HepG2 (cell line): ENCODE measurements around the gene CHPF. TPM values are rescaled to one million over a fixed set of nuclear protein-coding genes. Genes with fewer than 3 reads are reported as not detected.

Experiments used
- CEBPB ChIP-seq: IDR thresholded peaks from 2 replicates; pipeline ENCODE4 v1.6.1; 2011; ENCODE audit warnings: low read depth, low read length, improper control_type of control experiment, borderline replicate concordance
- HMG20A ChIP-seq: IDR thresholded peaks from 2 replicates; pipeline ENCODE4 v1.6.1; 2016; ENCODE audit warnings: borderline replicate concordance
- KDM3A ChIP-seq: IDR thresholded peaks from 2 replicates; pipeline ENCODE4 v1.6.1; 2018; ENCODE audit warnings: low read depth, missing compliant biosample characterization
- MTA1 ChIP-seq: sonication (generic); formaldehyde crosslinking; IDR thresholded peaks from 2 replicates; pipeline ENCODE4 v1.4.0; 2020; ENCODE audit warnings: missing genetic modification reagents, mild to moderate bottlenecking, borderline replicate concordance
- MXD3 ChIP-seq: IDR thresholded peaks from 2 replicates; pipeline ENCODE4 v1.6.1; 2016; ENCODE audit warnings: mild to moderate bottlenecking, missing biosample characterization, missing genetic modification reagents
- NBN ChIP-seq: fragments of 450-650 bp; conservative IDR thresholded peaks from 2 replicates; pipeline ENCODE4 v1.6.1; 2017
- POGK ChIP-seq: sonication (generic); formaldehyde crosslinking; conservative IDR thresholded peaks from 2 replicates; pipeline ENCODE4 v1.8.0; 2022; ENCODE audit warnings: mild to moderate bottlenecking, moderate library complexity, missing genetic modification reagents
- RAD21 ChIP-seq: fragments of 450-650 bp; formaldehyde crosslinking; IDR thresholded peaks from 2 replicates; pipeline ENCODE4 v1.5.0; 2020; ENCODE audit warnings: mild to moderate bottlenecking
- TARDBP ChIP-seq: sonication (generic); formaldehyde crosslinking; IDR thresholded peaks from 2 replicates; pipeline ENCODE4 v1.8.0; 2022; ENCODE audit warnings: mild to moderate bottlenecking, missing genetic modification reagents
- THAP11 ChIP-seq: IDR thresholded peaks from 2 replicates; pipeline ENCODE4 v1.6.1; 2016; ENCODE audit warnings: missing biosample characterization, missing genetic modification reagents
- ZBTB39 ChIP-seq: sonication (generic); formaldehyde crosslinking; IDR thresholded peaks from 2 replicates; pipeline ENCODE4 v1.5.0; 2020; ENCODE audit warnings: missing genetic modification reagents
- ZNF251 ChIP-seq: sonication (generic); formaldehyde crosslinking; IDR thresholded peaks from 2 replicates; pipeline ENCODE4 v1.9.0; 2021; ENCODE audit warnings: mild to moderate bottlenecking, missing genetic modification reagents
- ZNF282 ChIP-seq: fragments of 450-650 bp; IDR thresholded peaks from 2 replicates; pipeline ENCODE4 v1.6.1; 2018; ENCODE audit not compliant: partially characterized antibody
- ZNF530 ChIP-seq: sonication (generic); formaldehyde crosslinking; IDR thresholded peaks from 2 replicates; pipeline ENCODE4 v1.5.0; 2020; ENCODE audit warnings: low read depth, mild to moderate bottlenecking, missing genetic modification reagents
- ZNF737 ChIP-seq: sonication (generic); formaldehyde crosslinking; IDR thresholded peaks from 2 replicates; pipeline ENCODE4 v1.5.0; 2020; ENCODE audit warnings: missing genetic modification reagents, mild to moderate bottlenecking, borderline replicate concordance
- ZSCAN21 ChIP-seq: sonication (generic); formaldehyde crosslinking; IDR thresholded peaks from 2 replicates; pipeline ENCODE4 v1.8.0; 2022; ENCODE audit warnings: mild to moderate bottlenecking, missing genetic modification reagents, moderate library complexity, borderline replicate concordance
- polyA plus RNA-seq, 8 experiments: library from polyadenylated mRNA; depleted of rRNA in 3 of 8; stranded (reverse) in 7 of 8; unstranded in 1 of 8; fragments of >200 nt; fragmentation: Illumina TruSeq in 4 of 8; extraction: Trizol in 4 of 8; gene quantifications; 2 replicates each; pipeline versions ENCODE4 v1.2.1 to v1.2.3, GENCODE V29; 2011 to 2016; ENCODE audit warnings: low read depth in 4 of 8, missing spikeins in 1 of 8, mixed read lengths in 1 of 8; ENCODE audit not compliant: insufficient read depth in 1 of 8
- total RNA-seq, 5 experiments: library from RNA; depleted of rRNA; stranded (reverse); fragments of >200 nt; fragmentation: Illumina TruSeq; extraction: Trizol; gene quantifications; 2 replicates each; pipeline ENCODE4 v1.2.3, GENCODE V29; 2016; ENCODE audit warnings: low read depth in 1 of 5
- TF ChIP-seq, protein P1 (sequence below): sonication (generic); formaldehyde crosslinking; IDR thresholded peaks from 2 replicates; pipeline ENCODE4 v1.4.0; 2020; ENCODE audit warnings: missing genetic modification reagents, mild to moderate bottlenecking, borderline replicate concordance
- TF ChIP-seq, protein P2 (sequence below): fragments of 450-650 bp; IDR thresholded peaks from 2 replicates; pipeline ENCODE4 v1.6.1; 2017; ENCODE audit warnings: mild to moderate bottlenecking
- TF ChIP-seq, protein P3 (sequence below): sonication (generic); formaldehyde crosslinking; IDR thresholded peaks from 2 replicates; pipeline ENCODE4 v1.5.0; 2020; ENCODE audit warnings: mild to moderate bottlenecking, low read depth, missing genetic modification reagents, borderline replicate concordance

The CHPF gene
- total and polyA plus RNA-seq, 2 of the 13 experiments (the other 11 are each of a cell fraction or from before 2014, with no cell fraction given) = 79.6 to 111 TPM

DNA sequence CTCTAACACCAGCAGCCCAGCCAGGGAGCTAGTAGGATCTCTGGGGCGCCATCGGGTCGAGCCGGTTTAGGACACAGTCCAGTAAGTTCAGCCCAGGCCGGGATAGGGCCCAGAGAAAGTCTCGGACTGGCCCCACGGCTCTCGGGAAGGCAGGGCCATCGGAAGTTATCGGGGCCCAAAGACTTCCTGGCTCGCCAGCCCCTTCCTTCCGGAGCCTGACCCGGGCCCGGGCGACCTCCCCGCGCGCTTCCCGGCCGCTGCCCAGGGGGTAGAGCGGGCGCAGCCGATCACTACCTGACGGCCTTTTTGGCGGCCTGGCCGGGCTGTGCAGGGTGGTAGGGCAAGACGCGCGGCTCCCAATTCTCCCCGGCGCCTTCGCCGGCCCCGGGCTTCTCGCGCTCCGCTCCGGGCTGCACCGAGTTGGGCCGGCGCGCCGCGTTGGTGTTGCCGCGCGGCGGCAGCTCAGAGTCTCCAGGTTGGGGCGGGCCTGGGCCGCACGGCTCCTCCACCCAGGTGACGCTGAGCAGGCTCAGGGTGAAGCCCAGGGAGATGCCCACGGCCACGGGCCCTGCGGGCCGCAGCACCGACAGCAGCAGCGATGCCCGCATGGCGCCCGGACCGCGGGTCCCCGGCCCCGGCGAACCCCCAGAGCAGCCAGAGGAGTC, 546 bp downstream of the CHPF start (continued):
- no peak for TF ChIP-seq CEBPB
- TF ChIP-seq, protein P1, sequence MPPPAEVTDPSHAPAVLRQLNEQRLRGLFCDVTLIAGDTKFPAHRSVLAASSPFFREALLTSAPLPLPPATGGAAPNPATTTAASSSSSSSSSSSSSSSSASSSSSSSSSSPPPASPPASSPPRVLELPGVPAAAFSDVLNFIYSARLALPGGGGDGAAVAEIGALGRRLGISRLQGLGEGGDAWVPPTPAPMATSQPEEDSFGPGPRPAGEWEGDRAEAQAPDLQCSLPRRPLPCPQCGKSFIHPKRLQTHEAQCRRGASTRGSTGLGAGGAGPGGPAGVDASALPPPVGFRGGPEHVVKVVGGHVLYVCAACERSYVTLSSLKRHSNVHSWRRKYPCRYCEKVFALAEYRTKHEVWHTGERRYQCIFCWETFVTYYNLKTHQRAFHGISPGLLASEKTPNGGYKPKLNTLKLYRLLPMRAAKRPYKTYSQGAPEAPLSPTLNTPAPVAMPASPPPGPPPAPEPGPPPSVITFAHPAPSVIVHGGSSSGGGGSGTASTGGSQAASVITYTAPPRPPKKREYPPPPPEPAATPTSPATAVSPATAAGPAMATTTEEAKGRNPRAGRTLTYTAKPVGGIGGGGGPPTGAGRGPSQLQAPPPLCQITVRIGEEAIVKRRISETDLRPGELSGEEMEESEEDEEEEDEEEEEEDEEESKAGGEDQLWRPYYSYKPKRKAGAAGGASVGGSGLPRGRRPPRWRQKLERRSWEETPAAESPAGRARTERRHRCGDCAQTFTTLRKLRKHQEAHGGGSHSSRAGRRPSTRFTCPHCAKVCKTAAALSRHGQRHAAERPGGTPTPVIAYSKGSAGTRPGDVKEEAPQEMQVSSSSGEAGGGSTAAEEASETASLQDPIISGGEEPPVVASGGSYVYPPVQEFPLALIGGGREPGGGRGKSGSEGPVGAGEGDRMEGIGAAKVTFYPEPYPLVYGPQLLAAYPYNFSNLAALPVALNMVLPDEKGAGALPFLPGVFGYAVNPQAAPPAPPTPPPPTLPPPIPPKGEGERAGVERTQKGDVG = no peak
- no peak for TF ChIP-seq HMG20A
- TF ChIP-seq, protein P2, sequence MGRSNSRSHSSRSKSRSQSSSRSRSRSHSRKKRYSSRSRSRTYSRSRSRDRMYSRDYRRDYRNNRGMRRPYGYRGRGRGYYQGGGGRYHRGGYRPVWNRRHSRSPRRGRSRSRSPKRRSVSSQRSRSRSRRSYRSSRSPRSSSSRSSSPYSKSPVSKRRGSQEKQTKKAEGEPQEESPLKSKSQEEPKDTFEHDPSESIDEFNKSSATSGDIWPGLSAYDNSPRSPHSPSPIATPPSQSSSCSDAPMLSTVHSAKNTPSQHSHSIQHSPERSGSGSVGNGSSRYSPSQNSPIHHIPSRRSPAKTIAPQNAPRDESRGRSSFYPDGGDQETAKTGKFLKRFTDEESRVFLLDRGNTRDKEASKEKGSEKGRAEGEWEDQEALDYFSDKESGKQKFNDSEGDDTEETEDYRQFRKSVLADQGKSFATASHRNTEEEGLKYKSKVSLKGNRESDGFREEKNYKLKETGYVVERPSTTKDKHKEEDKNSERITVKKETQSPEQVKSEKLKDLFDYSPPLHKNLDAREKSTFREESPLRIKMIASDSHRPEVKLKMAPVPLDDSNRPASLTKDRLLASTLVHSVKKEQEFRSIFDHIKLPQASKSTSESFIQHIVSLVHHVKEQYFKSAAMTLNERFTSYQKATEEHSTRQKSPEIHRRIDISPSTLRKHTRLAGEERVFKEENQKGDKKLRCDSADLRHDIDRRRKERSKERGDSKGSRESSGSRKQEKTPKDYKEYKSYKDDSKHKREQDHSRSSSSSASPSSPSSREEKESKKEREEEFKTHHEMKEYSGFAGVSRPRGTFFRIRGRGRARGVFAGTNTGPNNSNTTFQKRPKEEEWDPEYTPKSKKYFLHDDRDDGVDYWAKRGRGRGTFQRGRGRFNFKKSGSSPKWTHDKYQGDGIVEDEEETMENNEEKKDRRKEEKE = no peak
- TF ChIP-seq ZNF530 (CRISPR knock-in tag) = no peak
- peak; percentile 54; the same call in 1 of the 2 replicates for TF ChIP-seq POGK (CRISPR knock-in tag)
- TF ChIP-seq, protein P3, sequence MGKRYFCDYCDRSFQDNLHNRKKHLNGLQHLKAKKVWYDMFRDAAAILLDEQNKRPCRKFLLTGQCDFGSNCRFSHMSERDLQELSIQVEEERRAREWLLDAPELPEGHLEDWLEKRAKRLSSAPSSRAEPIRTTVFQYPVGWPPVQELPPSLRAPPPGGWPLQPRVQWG (CRISPR knock-in tag) = no peak
- TF ChIP-seq RAD21 (CRISPR knock-in tag) = no peak
- no peak for TF ChIP-seq ZBTB39 (CRISPR knock-in tag)
- peak; percentile 36; the same call in 1 of the 2 replicates for TF ChIP-seq THAP11 (CRISPR knock-in tag)
- no peak for TF ChIP-seq NBN
- TF ChIP-seq ZNF251 (CRISPR knock-in tag) = no peak
- no peak; the same call in 1 of the 2 replicates for TF ChIP-seq ZSCAN21
- TF ChIP-seq TARDBP (CRISPR knock-in tag) = no peak
- no peak for TF ChIP-seq MTA1 (CRISPR knock-in tag)
- TF ChIP-seq ZNF282 = no peak
- no peak for TF ChIP-seq MXD3
- TF ChIP-seq KDM3A = no peak
- 0 out of 2 replicates have a peak, but pooled peaks have one; percentile 44 for TF ChIP-seq ZNF737
